ENCODE data around the gene HDHD5.

HDHD5 gene

DNA sequence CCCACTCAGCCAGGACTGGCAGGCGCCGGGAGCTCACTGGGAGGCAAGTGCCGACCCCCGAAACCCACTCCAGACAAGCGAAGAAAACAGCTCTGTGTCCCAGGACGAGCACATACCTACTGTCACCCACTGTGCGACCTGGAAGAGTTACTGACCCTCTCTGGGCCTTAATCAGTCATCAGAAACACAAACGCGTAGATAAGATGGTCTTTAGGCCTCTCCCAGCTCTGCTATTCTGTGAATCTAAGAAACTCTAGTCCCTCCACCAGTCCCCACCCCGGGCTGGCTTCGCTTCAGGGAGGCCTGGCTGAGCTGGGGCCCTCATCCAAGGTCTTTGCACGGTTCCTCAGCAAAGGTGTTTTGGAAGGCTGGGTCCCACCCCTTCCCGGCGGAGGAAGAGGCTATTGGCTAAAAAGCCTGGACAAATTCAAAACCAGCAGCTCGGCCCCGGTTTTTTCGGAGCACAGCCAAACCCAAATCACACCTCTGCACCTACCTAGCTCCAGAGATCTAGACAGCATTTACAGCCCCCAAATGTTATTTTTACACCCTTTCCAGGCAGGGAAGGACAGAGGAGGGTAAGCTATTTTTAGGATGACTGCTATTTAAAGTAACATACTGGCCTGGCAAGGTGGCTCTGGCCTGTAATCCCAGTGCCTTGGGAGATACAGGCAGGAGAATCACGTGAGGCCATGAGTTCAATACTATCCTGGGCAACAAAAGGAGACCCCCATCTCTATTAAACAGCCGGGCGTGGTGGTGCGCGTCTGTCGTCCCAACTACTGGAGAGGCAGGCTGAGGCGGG is 13.2 kb upstream of the HDHD5 start:
- Histone ChIP-seq H3K4me1 (ENCODE audit: insufficient read depth, low read length) (peaks cover 10% of the 10 kb centered on the region; the same call in 1 of the 2 replicates), H3K27ac (ENCODE audit: low read depth, low read length) (peak overlapping the region; percentile 95), H3K27me3 (ENCODE audit: insufficient read depth, low read length) (no peaks in the 10 kb centered on the region), H3K9ac (ENCODE audit: low read depth, low read length) (peak overlapping the region; percentile 88), H3K36me3 (ENCODE audit: insufficient read depth, low read length) (no peaks in the 10 kb centered on the region), H3K9me3 (ENCODE audit: insufficient read depth, low read depth, low read length) (no peaks in the 10 kb centered on the region), H3K4me3 (ENCODE audit: low read length) (peak overlapping the region; percentile 74)
- WGBS: 50% methylated on average over 24 of the region's 24 CpGs

DNA sequence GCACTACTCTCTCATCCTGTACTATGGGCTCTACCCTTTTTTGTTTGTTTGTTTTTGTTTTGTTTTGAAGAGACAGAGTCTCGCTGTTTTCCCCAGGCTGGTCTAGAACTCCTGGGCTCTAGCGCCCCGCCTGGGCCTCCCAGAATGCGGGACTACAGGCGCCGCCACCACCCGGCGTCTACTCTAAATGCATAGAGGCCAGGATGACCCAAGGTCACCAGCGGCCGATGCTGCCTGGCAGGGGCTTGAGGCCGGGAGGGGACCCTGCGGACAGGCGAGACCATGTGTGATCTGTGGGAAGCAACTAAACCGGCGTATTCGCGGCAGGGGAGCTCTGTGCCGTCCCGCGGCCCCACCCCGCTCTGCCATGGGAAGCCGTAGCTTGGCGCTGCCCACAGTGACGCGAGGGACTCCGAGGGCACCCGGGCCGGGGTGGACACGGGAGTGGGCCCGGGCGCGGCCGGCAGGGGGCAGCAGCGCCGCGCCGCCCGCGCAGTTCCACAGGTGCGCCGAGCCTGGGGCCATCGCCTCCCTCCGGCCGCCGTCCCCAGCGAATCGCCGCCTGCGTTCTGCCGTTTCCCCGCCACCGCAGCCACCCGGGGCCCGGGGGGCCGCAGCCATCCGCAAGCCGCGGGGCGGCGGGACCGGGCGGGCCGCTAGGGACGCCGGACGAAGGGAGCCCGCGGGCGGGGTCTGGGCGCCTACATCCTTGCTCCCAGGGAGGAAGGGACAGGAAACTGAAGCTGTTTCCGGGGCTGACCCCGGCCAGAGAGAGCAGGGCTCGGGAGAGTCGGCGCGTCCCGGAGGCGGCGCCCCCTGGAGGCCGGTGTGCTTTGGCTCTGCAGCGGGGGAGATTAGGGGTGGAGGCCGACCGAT is 12.3 kb upstream of the HDHD5 start:
- WGBS: 2% methylated on average over 83 of the region's 83 CpGs
- no peaks in the 10 kb centered on the region for H3K9me3 ChIP-seq (ENCODE audit: insufficient read depth, low read depth, low read length)
- peak overlapping the region; percentile 74 for H3K4me3 ChIP-seq (ENCODE audit: low read length)
- H3K4me1 ChIP-seq (ENCODE audit: insufficient read depth, low read length): peaks cover 10% of the 10 kb centered on the region; the same call in 1 of the 2 replicates
- H3K27me3 ChIP-seq (ENCODE audit: insufficient read depth, low read length): no peaks in the 10 kb centered on the region
- no peaks in the 10 kb centered on the region for H3K36me3 ChIP-seq (ENCODE audit: insufficient read depth, low read length)
- H3K27ac ChIP-seq (ENCODE audit: low read depth, low read length): peak overlapping the region; percentile 95
- H3K9ac ChIP-seq (ENCODE audit: low read depth, low read length): peak overlapping the region; percentile 88

DNA sequence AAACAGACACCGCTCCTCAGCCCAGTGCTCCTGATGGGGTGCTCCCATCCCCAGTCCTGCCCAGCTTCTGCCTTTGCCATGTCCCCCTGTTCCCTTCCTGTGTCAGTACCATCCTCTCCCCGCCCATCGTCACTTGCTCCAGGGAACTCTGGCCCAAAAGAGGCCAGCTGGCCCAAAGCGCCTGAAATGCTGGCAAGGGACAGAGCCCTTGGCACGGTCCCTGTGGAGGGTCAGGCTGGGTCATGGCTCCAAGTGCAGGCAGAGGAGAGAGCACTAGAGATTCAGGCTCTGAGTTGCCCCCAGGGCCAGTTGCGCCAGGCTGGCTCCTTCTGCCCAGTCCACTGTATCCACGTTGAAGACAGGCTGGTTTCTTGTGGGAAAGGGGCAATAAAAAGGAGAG is 8.4 kb upstream of the HDHD5 start:
- no peak overlapping the region for H3K27ac ChIP-seq (ENCODE audit: low read depth, low read length)
- H3K36me3 ChIP-seq (ENCODE audit: insufficient read depth, low read length): no peaks in the 10 kb centered on the region
- no peaks in the 10 kb centered on the region for H3K9me3 ChIP-seq (ENCODE audit: insufficient read depth, low read depth, low read length)
- peaks cover 6% of the 10 kb centered on the region; the same call in 1 of the 2 replicates for H3K4me1 ChIP-seq (ENCODE audit: insufficient read depth, low read length)
- H3K9ac ChIP-seq (ENCODE audit: low read depth, low read length): no peak overlapping the region
- H3K4me3 ChIP-seq (ENCODE audit: low read length): no peak overlapping the region
- H3K27me3 ChIP-seq (ENCODE audit: insufficient read depth, low read length): no peaks in the 10 kb centered on the region
- WGBS: 88% methylated on average over 7 of the region's 7 CpGs

DNA sequence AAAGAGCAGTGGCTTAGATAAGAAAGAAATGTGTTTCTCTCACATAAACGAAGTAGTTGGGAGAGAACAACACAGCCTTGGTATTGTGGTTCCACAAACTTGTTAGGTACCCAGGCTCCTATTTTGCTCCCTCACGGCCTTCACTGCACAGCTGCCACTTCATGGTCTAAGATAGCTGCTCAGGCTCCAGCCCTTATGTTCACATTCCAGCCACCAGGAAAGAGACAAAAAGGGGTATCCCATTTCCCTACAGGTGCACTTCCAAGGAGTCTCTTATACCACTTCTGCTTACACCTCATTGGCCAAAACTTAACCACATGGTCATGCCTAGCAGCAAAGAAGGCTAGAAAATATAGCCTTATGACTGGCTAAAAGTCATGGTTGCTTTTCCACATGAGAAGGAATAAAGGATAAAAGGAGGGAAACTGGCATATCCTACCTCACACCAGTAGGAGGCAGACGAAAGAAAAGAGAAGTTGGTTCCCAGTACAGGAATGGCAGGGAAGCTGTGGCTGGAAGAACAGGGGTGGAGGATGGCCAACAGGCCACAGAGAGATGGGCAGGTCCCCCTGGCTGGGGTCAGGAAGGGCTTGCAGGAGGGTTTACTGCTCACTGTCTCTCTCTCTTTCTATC is 5.4 kb upstream of the HDHD5 start:
- H3K4me3 ChIP-seq (ENCODE audit: low read length): no peak overlapping the region
- H3K36me3 ChIP-seq (ENCODE audit: insufficient read depth, low read length): no peaks in the 10 kb centered on the region
- H3K4me1 ChIP-seq (ENCODE audit: insufficient read depth, low read length): no peaks in the 10 kb centered on the region
- H3K9me3 ChIP-seq (ENCODE audit: insufficient read depth, low read depth, low read length): no peaks in the 10 kb centered on the region
- no peaks in the 10 kb centered on the region for H3K27me3 ChIP-seq (ENCODE audit: insufficient read depth, low read length)
- no peak overlapping the region for H3K9ac ChIP-seq (ENCODE audit: low read depth, low read length)
- WGBS: 88% methylated on average over 3 of the region's 3 CpGs
- H3K27ac ChIP-seq (ENCODE audit: low read depth, low read length): no peak overlapping the region

DNA sequence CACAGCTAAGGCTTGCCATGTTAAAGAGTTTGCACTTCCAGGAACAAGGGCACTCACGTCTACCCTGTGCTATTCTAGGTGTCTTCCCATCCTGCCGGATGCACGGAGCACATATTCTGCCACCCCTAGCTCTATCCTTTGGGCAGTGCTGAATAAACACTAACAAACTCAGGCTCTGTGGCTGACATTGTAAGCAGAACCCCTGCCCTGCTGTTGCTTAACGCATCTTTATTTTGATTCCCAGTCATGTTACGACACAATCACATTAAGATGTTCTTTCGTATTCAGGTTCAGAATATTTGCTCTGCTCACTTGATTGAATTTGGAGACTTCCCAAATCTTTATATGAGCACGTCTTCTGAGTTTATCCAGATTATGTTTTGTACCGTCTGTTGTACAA is 3.7 kb upstream of the HDHD5 start:
- H3K27ac ChIP-seq (ENCODE audit: low read depth, low read length): no peak overlapping the region
- H3K4me1 ChIP-seq (ENCODE audit: insufficient read depth, low read length): no peaks in the 10 kb centered on the region
- H3K9ac ChIP-seq (ENCODE audit: low read depth, low read length): no peak overlapping the region
- H3K4me3 ChIP-seq (ENCODE audit: low read length): no peak overlapping the region
- no peaks in the 10 kb centered on the region for H3K27me3 ChIP-seq (ENCODE audit: insufficient read depth, low read length)
- peaks cover 2% of the 10 kb centered on the region; the same call in 1 of the 2 replicates for H3K36me3 ChIP-seq (ENCODE audit: insufficient read depth, low read length)
- WGBS: 83% methylated on average over 8 of the region's 8 CpGs
- H3K9me3 ChIP-seq (ENCODE audit: insufficient read depth, low read depth, low read length): no peaks in the 10 kb centered on the region

DNA sequence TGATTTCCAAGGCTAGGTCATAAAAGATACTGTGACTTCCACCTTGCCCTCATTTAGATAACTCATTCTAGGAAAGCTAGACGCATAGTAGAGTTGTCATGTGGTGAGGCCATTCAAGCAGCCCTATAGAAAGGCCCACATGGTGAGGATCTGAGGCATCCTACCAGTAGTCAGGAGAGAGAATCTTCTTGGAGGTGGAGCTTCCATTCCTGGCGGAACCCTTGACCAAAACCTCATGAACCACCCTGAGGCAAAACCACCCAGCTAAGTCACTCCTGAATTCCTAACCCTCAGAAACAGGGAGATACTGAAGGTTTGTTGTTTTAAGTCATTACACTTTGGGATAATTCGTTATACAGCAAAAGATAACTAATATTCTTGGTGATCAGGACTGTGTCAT is 2.9 kb upstream of the HDHD5 start:
- H3K9ac ChIP-seq (ENCODE audit: low read depth, low read length): no peak overlapping the region
- WGBS: 89% methylated on average over 2 of the region's 3 CpGs

DNA sequence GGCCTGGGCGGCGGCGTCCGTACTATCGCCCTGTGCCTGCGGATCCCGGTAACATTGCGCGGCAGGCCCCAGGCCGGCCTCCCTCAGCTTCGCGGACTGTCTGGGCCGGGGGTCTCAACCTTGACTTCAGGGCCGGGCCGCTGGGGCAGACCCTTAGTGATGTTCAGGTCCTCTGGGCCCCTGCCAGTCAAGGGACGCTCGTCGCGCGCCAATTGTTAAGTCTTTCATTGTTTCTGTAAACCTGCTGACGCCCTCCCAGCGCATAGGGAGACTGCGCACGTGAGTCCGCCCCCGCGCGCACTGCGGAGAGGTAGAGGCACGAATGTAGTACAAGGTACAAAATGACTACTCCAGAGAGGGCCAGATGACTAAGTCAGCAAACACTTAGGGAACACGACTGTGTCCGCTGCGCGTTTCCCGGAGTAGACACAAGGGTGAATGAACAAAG is 451 bp upstream of the HDHD5 start:
- H3K4me1 ChIP-seq (ENCODE audit: insufficient read depth, low read length): peaks cover 4% of the 10 kb centered on the region
- peak overlapping the region; percentile 92 for H3K4me3 ChIP-seq (ENCODE audit: low read length)
- H3K27me3 ChIP-seq (ENCODE audit: insufficient read depth, low read length): no peaks in the 10 kb centered on the region
- H3K9ac ChIP-seq (ENCODE audit: low read depth, low read length): peak overlapping the region; percentile 70
- no peak overlapping the region for H3K27ac ChIP-seq (ENCODE audit: low read depth, low read length)
- H3K9me3 ChIP-seq (ENCODE audit: insufficient read depth, low read depth, low read length): no peaks in the 10 kb centered on the region
- peaks cover 8% of the 10 kb centered on the region for H3K36me3 ChIP-seq (ENCODE audit: insufficient read depth, low read length)
- WGBS: 61% methylated on average over 35 of the region's 35 CpGs

More for the DNA sequence above, 2.9 kb upstream of the HDHD5 start:
- peaks cover 8% of the 10 kb centered on the region for H3K36me3 ChIP-seq (ENCODE audit: insufficient read depth, low read length)
- no peak overlapping the region for H3K4me3 ChIP-seq (ENCODE audit: low read length)
- H3K27me3 ChIP-seq (ENCODE audit: insufficient read depth, low read length): no peaks in the 10 kb centered on the region
- no peaks in the 10 kb centered on the region for H3K9me3 ChIP-seq (ENCODE audit: insufficient read depth, low read depth, low read length)
- H3K27ac ChIP-seq (ENCODE audit: low read depth, low read length): no peak overlapping the region
- H3K4me1 ChIP-seq (ENCODE audit: insufficient read depth, low read length): peaks cover 4% of the 10 kb centered on the region

DNA sequence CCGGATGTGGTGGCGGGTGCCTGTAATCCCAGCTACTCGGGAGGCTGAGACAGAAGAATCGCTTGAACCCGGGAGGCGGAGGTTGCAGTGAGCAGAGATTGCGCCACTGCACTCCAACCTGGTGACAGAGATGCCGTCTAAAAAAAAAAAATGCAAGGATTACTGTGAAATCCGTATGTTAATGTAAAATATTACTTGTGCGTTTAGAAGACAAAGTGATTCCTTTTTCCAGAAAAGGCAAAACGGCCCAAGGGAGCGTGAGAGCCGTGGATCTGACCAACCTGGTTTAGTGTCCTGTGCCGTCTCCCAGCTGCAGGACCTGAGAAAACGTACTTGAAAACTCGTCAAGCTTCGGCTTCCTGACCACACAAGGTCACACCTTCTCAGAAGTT is 905 bp downstream of the HDHD5 start:
- H3K27ac ChIP-seq (ENCODE audit: low read depth, low read length): no peak overlapping the region
- no peaks in the 10 kb centered on the region for H3K27me3 ChIP-seq (ENCODE audit: insufficient read depth, low read length)
- H3K36me3 ChIP-seq (ENCODE audit: insufficient read depth, low read length): peaks cover 8% of the 10 kb centered on the region
- H3K9me3 ChIP-seq (ENCODE audit: insufficient read depth, low read depth, low read length): no peaks in the 10 kb centered on the region
- 64% methylated on average over 17 of the region's 17 CpGs for WGBS
- H3K4me1 ChIP-seq (ENCODE audit: insufficient read depth, low read length): peaks cover 4% of the 10 kb centered on the region
- H3K9ac ChIP-seq (ENCODE audit: low read depth, low read length): peak overlapping the region; percentile 71; the same call in 1 of the 2 replicates
- peak overlapping the region; percentile 92 for H3K4me3 ChIP-seq (ENCODE audit: low read length)

DNA sequence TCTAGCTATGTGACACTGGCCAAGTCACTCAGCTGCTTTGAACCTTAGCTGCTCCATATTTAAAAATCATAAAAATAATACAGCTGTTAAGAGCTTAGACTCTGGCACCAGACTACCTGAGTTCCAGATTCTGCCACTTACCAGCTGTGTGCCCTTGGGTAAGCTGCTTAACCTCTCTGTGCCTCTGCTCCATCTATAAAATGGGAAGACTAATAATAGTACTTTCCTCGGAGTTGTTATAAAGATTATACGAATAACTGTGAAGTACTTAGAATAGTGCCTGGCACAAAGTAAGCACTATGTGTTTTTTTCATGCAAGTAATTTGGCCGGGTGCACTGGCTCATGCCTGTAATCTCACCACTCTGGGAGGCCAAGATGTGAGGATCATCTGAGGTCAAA is 1.4 kb downstream of the HDHD5 start:
- Histone ChIP-seq H3K4me3 (ENCODE audit: low read length) (peak overlapping the region; percentile 92), H3K27me3 (ENCODE audit: insufficient read depth, low read length) (no peaks in the 10 kb centered on the region), H3K9ac (ENCODE audit: low read depth, low read length) (no peak overlapping the region), H3K4me1 (ENCODE audit: insufficient read depth, low read length) (peaks cover 4% of the 10 kb centered on the region), H3K36me3 (ENCODE audit: insufficient read depth, low read length) (peaks cover 8% of the 10 kb centered on the region), H3K9me3 (ENCODE audit: insufficient read depth, low read depth, low read length) (no peaks in the 10 kb centered on the region), H3K27ac (ENCODE audit: low read depth, low read length) (no peak overlapping the region)
- WGBS: 95% methylated on average over 3 of the region's 3 CpGs

DNA sequence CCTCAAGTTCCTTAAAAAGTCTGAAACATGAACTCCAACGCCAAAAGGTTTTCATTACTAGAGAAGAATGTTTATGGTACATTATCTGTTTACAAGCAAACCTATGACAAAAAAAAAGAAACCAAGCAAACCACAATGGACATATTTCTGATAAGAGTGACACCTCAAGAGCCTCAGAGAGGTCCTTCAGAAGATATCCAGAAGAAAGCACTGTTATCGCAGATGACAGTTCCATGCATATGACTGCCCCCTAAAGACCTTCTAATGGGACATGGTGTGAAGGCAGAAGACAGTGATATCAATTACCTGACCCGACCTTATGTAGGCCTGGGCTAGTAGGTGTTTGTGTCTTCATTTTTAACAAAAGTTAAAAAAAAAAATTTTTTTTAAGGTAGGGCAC is 3.1 kb downstream of the HDHD5 start:
- Histone ChIP-seq H3K4me3 (ENCODE audit: low read length) (no peak overlapping the region), H3K36me3 (ENCODE audit: insufficient read depth, low read length) (peaks cover 8% of the 10 kb centered on the region), H3K9me3 (ENCODE audit: insufficient read depth, low read depth, low read length) (no peaks in the 10 kb centered on the region), H3K4me1 (ENCODE audit: insufficient read depth, low read length) (peaks cover 4% of the 10 kb centered on the region), H3K27me3 (ENCODE audit: insufficient read depth, low read length) (no peaks in the 10 kb centered on the region), H3K27ac (ENCODE audit: low read depth, low read length) (no peak overlapping the region), H3K9ac (ENCODE audit: low read depth, low read length) (no peak overlapping the region)
- WGBS: 83% methylated on average over 3 of the region's 3 CpGs

DNA sequence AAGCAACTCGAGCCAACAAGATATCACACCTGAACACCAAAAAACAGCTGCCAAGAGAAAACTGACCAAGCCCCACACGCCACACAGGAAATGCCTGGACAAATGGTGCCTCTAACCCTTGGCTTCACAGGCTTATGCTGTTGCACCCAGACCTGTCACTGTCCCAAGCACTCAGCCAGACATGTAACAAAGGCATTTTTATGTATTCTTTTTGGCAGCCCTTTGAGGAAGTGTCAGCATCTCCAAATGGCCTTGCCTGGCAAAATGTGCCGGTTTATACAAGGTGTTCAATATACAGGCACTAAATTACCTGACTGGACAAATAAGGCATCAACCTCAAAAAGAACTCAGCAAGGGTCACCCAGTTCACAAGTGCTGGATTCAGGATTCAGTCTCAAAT is 6.1 kb downstream of the HDHD5 start:
- H3K27ac ChIP-seq (ENCODE audit: low read depth, low read length): no peak overlapping the region

More for the DNA sequence above, 6.1 kb downstream of the HDHD5 start:
- Histone ChIP-seq H3K9me3 (ENCODE audit: insufficient read depth, low read depth, low read length) (no peaks in the 10 kb centered on the region), H3K36me3 (ENCODE audit: insufficient read depth, low read length) (peaks cover 21% of the 10 kb centered on the region), H3K4me3 (ENCODE audit: low read length) (no peak overlapping the region), H3K4me1 (ENCODE audit: insufficient read depth, low read length) (peaks cover 4% of the 10 kb centered on the region), H3K27me3 (ENCODE audit: insufficient read depth, low read length) (no peaks in the 10 kb centered on the region), H3K9ac (ENCODE audit: low read depth, low read length) (no peak overlapping the region)
- 91% methylated on average over 3 of the region's 3 CpGs for WGBS
